Skeletal muscle satellite cell (primary cell): ENCODE measurements around the gene ZNF22.

Experiments
- H3K27me3 ChIP-seq: 2 replicates; pipeline ENCODE4 v1.7.0; 2013; ENCODE audit warnings: low read length; ENCODE audit not compliant: control insufficient read depth, insufficient read depth
- H3K36me3 ChIP-seq: 2 replicates; pipeline ENCODE4 v1.7.0; 2013; ENCODE audit warnings: mild to moderate bottlenecking, control low read depth, low read length; ENCODE audit not compliant: insufficient read depth
- H3K4me1 ChIP-seq: 2 replicates; pipeline ENCODE4 v1.7.0; 2013; ENCODE audit warnings: low read length; ENCODE audit not compliant: control insufficient read depth, insufficient read depth
- H3K4me2 ChIP-seq: 2 replicates; pipeline ENCODE4 v1.7.0; 2013; ENCODE audit warnings: mild to moderate bottlenecking, low read length
- H3K4me3 ChIP-seq: 2 replicates; pipeline ENCODE4 v1.7.0; 2013; ENCODE audit warnings: low read length
- H3K9ac ChIP-seq: 2 replicates; pipeline ENCODE4 v1.7.0; 2013; ENCODE audit warnings: mild to moderate bottlenecking, low read depth, low read length, moderate library complexity
- H3K9me3 ChIP-seq: replicated peaks from 2 replicates; pipeline ENCODE4 v1.7.0; 2013; ENCODE audit warnings: mild to moderate bottlenecking, control low read depth, low read length

ZNF22 gene

DNA sequence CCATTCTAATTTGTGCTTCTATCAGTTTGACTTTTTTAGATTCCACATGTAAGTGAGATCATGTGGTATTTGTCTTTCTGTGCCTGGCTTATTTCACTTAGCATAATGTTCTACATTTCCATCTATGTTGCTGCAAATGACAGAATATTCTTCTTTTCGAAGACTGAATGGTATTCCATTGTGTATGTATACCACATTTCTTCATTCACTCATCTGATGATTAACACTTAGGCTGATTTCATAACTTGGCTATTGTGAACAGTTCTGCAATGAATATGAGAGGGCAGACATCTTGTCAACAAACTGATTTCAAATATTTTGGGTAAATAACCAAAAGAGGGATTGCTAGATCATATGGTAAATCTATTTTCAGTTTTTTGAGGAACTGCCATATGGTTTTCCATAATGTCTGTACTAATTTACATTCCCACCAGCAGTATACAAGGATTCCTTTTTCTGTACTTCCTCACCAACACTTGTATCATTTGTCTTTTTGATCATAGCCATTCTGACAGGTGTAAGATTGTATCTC lies 52.9 kb downstream of the ZNF22 start:
- H3K9me3 ChIP-seq, result no peaks in the 10 kb centered on the region
- H3K27me3 ChIP-seq, result no peaks in the 10 kb centered on the region
- H3K4me3 ChIP-seq, result no peak overlapping the region
- no peaks in the 10 kb centered on the region for H3K4me1 ChIP-seq
- H3K9ac ChIP-seq, result no peak overlapping the region
- no peak overlapping the region for H3K4me2 ChIP-seq
- no peaks in the 10 kb centered on the region for H3K36me3 ChIP-seq
